Measurements from ENCODE around the gene TSPAN18.

The TSPAN18 gene

DNA sequence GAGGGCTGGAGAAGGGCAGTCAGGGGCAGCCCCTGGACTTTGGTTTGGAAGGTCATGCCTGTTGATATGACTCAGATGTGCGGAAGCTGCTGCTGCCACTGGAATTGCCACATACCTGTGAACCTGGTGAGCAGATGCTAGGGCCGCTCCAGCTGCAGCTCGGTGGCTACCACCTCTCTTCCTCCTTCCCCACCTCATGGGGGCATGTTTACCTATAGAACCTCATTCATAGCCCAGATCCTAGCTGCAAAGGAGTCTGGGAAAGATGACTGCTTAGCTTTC is 17.5 kb upstream of the TSPAN18 start:
- H3K4me1 ChIP-seq (ENCODE audit: insufficient read depth, low read length, severe bottlenecking) = no peaks in the 10 kb centered on the region
- H3K4me2 ChIP-seq (ENCODE audit: low read length) = no peak overlapping the region
- no peaks in the 10 kb centered on the region for H3F3A ChIP-seq (ENCODE audit: insufficient read depth, low read length)
- no peaks in the 10 kb centered on the region for H4K20me1 ChIP-seq (ENCODE audit: insufficient read depth, low read length)
- TF ChIP-seq, protein P1, sequence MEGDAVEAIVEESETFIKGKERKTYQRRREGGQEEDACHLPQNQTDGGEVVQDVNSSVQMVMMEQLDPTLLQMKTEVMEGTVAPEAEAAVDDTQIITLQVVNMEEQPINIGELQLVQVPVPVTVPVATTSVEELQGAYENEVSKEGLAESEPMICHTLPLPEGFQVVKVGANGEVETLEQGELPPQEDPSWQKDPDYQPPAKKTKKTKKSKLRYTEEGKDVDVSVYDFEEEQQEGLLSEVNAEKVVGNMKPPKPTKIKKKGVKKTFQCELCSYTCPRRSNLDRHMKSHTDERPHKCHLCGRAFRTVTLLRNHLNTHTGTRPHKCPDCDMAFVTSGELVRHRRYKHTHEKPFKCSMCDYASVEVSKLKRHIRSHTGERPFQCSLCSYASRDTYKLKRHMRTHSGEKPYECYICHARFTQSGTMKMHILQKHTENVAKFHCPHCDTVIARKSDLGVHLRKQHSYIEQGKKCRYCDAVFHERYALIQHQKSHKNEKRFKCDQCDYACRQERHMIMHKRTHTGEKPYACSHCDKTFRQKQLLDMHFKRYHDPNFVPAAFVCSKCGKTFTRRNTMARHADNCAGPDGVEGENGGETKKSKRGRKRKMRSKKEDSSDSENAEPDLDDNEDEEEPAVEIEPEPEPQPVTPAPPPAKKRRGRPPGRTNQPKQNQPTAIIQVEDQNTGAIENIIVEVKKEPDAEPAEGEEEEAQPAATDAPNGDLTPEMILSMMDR (IDR thresholded peaks at IDR 0.05; ENCODE audit: low read length) = no peak
- no peak for TF ChIP-seq EZH2 (IDR thresholded peaks at IDR 0.05; ENCODE audit: borderline replicate concordance, low read length)
- no peak overlapping the region for H2AFZ ChIP-seq (ENCODE audit: low read length)
- H3K36me3 ChIP-seq (ENCODE audit: insufficient read depth, low read length) = no peaks in the 10 kb centered on the region
- H3K9me2 ChIP-seq (ENCODE audit: low read depth, low read length) = no peaks in the 10 kb centered on the region
- no peaks in the 10 kb centered on the region for H3K9me3 ChIP-seq (ENCODE audit: low read length)
- H3K27ac ChIP-seq (ENCODE audit: low read depth, low read length, poor library complexity, severe bottlenecking) = no peak overlapping the region
- H3K27me3 ChIP-seq (ENCODE audit: insufficient read depth, low read length) = 0 out of 2 replicates have a peak, but pooled peaks cover 4% of the 10 kb centered on the region
- no peak overlapping the region for H3K4me3 ChIP-seq (ENCODE audit: low read depth, low read length, poor library complexity, severe bottlenecking)
- H3K79me2 ChIP-seq (ENCODE audit: insufficient read depth, low read length) = no peaks in the 10 kb centered on the region
- H3K9ac ChIP-seq (ENCODE audit: low read length) = no peak overlapping the region

DNA sequence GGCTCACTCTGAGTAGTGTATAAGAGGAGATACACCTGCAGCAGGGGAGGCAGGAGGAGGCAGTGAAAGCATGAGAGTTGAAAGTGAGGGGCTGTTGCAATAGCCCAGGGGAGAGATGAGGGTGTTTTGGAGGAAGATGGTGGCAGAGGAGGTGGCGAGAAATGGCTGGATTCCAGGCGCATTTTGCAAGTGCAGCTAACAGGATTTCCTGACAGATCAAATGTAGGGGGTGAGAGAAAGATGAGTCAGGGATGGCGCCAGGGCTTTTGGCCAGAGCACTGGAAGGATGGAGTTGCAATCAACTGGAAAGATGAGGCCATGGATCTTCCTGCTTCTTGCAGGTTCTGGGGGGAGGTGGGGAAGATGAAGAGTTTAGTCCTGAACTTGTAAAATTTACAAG is 16.8 kb upstream of the TSPAN18 start:
- H3K27me3 ChIP-seq (ENCODE audit: insufficient read depth, low read length) = 0 out of 2 replicates have a peak, but pooled peaks cover 4% of the 10 kb centered on the region
- no peak overlapping the region for H3K27ac ChIP-seq (ENCODE audit: low read depth, low read length, poor library complexity, severe bottlenecking)

DNA sequence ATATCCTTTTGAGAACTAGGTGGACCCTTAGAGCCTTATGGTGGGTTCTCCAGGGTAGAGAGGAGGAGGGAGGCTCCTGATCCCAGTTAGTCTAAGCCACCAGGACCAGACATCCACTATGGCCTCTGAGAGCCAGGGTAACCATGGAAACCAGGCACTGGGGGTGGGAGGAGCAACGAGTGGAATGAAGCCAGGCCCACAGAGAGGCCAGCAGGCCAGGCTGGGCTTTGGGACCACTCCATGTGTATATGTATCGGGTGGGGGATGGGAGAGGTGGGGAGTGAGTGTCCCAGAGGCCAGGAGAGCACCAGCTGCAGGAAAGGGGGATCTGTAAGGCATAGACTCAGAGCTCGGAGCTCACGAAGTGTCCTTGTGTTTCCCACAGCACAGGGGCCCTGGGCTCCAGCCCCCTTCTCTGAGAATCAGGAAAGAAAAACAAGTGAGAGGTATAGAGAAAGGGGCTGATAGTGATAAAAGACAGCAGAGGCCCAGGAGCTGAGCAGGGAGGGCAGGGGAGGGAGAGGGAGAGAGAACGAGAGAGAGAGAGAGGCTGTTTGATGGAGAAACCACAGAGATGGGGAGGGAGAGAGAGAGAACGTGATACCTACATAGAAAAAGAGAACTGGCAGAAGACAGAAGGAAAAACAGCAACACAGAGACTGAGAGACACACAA is 15.5 kb upstream of the TSPAN18 start:
- TF ChIP-seq, protein P1 (IDR thresholded peaks at IDR 0.05; ENCODE audit: low read length) = no peak
- no peak for TF ChIP-seq EZH2 (IDR thresholded peaks at IDR 0.05; ENCODE audit: borderline replicate concordance, low read length)
- H3K4me1 ChIP-seq (ENCODE audit: insufficient read depth, low read length, severe bottlenecking) = no peaks in the 10 kb centered on the region
- H3K27ac ChIP-seq (ENCODE audit: low read depth, low read length, poor library complexity, severe bottlenecking) = no peak overlapping the region
- no peaks in the 10 kb centered on the region for H3F3A ChIP-seq (ENCODE audit: insufficient read depth, low read length)
- H3K4me3 ChIP-seq (ENCODE audit: low read depth, low read length, poor library complexity, severe bottlenecking) = no peak overlapping the region
- no peaks in the 10 kb centered on the region for H3K79me2 ChIP-seq (ENCODE audit: insufficient read depth, low read length)
- H3K27me3 ChIP-seq (ENCODE audit: insufficient read depth, low read length) = peaks cover 10% of the 10 kb centered on the region; the same call in 1 of the 2 replicates
- H3K9ac ChIP-seq (ENCODE audit: low read length) = no peak overlapping the region
- H4K20me1 ChIP-seq (ENCODE audit: insufficient read depth, low read length) = no peaks in the 10 kb centered on the region
- no peaks in the 10 kb centered on the region for H3K9me3 ChIP-seq (ENCODE audit: low read length)
- H2AFZ ChIP-seq (ENCODE audit: low read length) = no peak overlapping the region
- no peak overlapping the region for H3K4me2 ChIP-seq (ENCODE audit: low read length)
- no peaks in the 10 kb centered on the region for H3K36me3 ChIP-seq (ENCODE audit: insufficient read depth, low read length)
- H3K9me2 ChIP-seq (ENCODE audit: low read depth, low read length) = no peaks in the 10 kb centered on the region

More for the DNA sequence above, 16.8 kb upstream of the TSPAN18 start:
- no peaks in the 10 kb centered on the region for H3K4me1 ChIP-seq (ENCODE audit: insufficient read depth, low read length, severe bottlenecking)
- H4K20me1 ChIP-seq (ENCODE audit: insufficient read depth, low read length) = no peaks in the 10 kb centered on the region
- TF ChIP-seq, protein P1 (IDR thresholded peaks at IDR 0.05; ENCODE audit: low read length) = no peak
- TF ChIP-seq EZH2 (IDR thresholded peaks at IDR 0.05; ENCODE audit: borderline replicate concordance, low read length) = no peak
- no peaks in the 10 kb centered on the region for H3K36me3 ChIP-seq (ENCODE audit: insufficient read depth, low read length)
- no peak overlapping the region for H3K4me3 ChIP-seq (ENCODE audit: low read depth, low read length, poor library complexity, severe bottlenecking)
- no peak overlapping the region for H3K4me2 ChIP-seq (ENCODE audit: low read length)
- H2AFZ ChIP-seq (ENCODE audit: low read length) = no peak overlapping the region
- H3K79me2 ChIP-seq (ENCODE audit: insufficient read depth, low read length) = no peaks in the 10 kb centered on the region
- no peaks in the 10 kb centered on the region for H3K9me2 ChIP-seq (ENCODE audit: low read depth, low read length)
- H3K9ac ChIP-seq (ENCODE audit: low read length) = no peak overlapping the region
- H3F3A ChIP-seq (ENCODE audit: insufficient read depth, low read length) = no peaks in the 10 kb centered on the region
- H3K9me3 ChIP-seq (ENCODE audit: low read length) = no peaks in the 10 kb centered on the region

All from OCI-LY1 (cell line).